GM12891 (cell line): ENCODE measurements around the gene STPG3.

Source experiments
- DNase-seq: peaks from one replicate; pipeline ENCODE4 v3.0.0; 2011; ENCODE audit warnings: low spot score; ENCODE audit not compliant: insufficient read length
- FAIRE-seq: peaks from 2 replicates; lab custom pipeline; 2011; peaks lifted over from hg19 to GRCh38; lab: Jason Lieb, UNC
- PAX5 ChIP-seq: IDR thresholded peaks from 2 replicates; pipeline ENCODE4 v1.6.1; 2011; ENCODE audit warnings: low read length, moderate library complexity, mild to moderate bottlenecking; ENCODE audit not compliant: insufficient read depth, severe bottlenecking
- POLR2A ChIP-seq: IDR thresholded peaks from 2 replicates; pipeline ENCODE4 v1.6.1; 2011; ENCODE audit warnings: low read depth, low read length, control low read depth
- POLR2AphosphoS5 ChIP-seq: IDR thresholded peaks from 2 replicates; pipeline ENCODE4 v1.6.1; 2011; ENCODE audit warnings: low read depth, low read length, control low read depth
- POU2F2 ChIP-seq: IDR thresholded peaks from 2 replicates; pipeline ENCODE4 v1.6.1; 2011; ENCODE audit warnings: low read depth, mild to moderate bottlenecking, control low read depth, low read length, moderate library complexity
- SPI1 ChIP-seq: IDR thresholded peaks from 2 replicates; pipeline ENCODE4 v1.6.1; 2011; ENCODE audit warnings: low read depth, low read length, control low read depth
- TAF1 ChIP-seq: IDR thresholded peaks from 2 replicates; pipeline ENCODE4 v1.6.1; 2011; ENCODE audit warnings: low read depth, low read length, control low read depth

The STPG3 gene

GRCh38 chr9:137214620-137215019 lies 36.5 kb upstream of the STPG3 start:
- TF ChIP-seq POLR2AphosphoS5 (no peak), POLR2A (no peak), PAX5 (no peak), TAF1 (no peak), SPI1 (no peak)
- no peak for FAIRE-seq
- DNase-seq = no peak

- FAIRE-seq = no peak
- TF ChIP-seq TAF1 = no peak
- TF ChIP-seq SPI1 = no peak
Observed at GRCh38 chr9:137215196-137215986, 35.7 kb upstream of the STPG3 start.

GRCh38 chr9:137216188-137216965 lies 34.7 kb upstream of the STPG3 start:
- FAIRE-seq (no peak), DNase-seq (no peak)
- TF ChIP-seq TAF1 (no peak), POLR2A (no peak), POU2F2 (no peak), PAX5 (no peak), POLR2AphosphoS5 (no peak), SPI1 (no peak)

More at GRCh38 chr9:137215196-137215986, 35.7 kb upstream of the STPG3 start:
- DNase-seq = no peak

GRCh38 chr9:137217276-137218211 lies 33.5 kb upstream of the STPG3 start:
- FAIRE-seq = no peak
- no peak for TF ChIP-seq POLR2AphosphoS5
- TF ChIP-seq SPI1 = no peak
- no peak for TF ChIP-seq TAF1
- no peak for TF ChIP-seq PAX5
- no peak for TF ChIP-seq POLR2A
- no peak for TF ChIP-seq POU2F2
- DNase-seq = no peak

DNA sequence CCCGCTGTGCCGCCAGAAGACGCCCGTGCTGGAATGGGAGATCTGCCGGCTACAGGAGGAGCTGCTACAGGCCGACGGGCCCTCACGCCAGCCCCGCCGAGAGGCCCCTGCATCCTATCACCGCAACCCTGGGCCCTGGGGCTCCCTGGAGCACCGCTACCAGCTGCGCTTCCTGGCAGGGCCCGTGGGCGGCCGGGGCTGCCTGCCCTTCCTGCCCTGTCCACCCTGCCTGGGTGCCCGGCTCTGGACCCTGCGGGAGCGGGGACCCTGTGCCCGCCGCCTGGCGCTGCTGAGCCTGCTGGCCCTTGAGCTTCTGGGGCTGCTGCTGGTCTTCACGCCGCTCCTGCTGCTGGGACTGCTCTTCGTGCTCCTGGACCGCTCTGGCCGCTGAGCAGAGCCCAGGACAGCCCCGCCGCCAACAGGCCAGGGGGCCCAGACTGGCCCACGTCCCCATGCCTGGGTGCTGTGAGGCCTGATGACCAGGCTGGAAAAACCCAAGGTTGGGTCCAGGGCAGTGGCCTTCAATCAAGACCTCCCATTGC lies 32.8 kb upstream of the STPG3 start:
- FAIRE-seq = no peak
- TF ChIP-seq POU2F2 (no peak), PAX5 (no peak), TAF1 (no peak), POLR2AphosphoS5 (no peak), SPI1 (no peak), POLR2A (no peak)
- DNase-seq = no peak

DNA sequence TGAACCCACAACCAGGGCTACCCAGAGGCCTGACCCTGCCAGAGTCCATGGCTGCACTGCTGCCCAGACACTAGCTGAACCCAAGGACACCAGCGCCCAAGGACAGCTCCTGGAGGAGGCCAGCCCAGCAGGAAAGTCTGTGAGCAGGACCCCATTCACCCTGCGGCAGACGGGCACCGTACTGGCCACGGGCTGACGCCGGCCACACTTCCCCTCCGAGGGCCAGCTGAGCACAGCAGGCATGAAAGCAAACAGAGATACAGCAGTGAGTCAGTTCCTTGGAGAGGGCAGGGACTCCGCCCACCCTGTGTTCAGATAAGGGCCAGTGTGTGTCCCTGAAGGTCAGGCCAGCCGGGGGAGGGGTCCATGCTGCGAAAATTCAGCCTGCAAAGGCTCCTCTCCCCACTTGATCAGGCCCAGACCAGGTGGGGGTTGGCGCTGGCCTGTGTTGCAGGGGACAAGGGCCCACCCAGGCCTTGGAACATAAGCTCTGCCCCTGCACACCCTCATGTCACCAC lies 32.3 kb upstream of the STPG3 start:
- FAIRE-seq (no peak), DNase-seq (no peak)
- TF ChIP-seq TAF1 (no peak), POU2F2 (no peak), POLR2A (no peak), PAX5 (no peak), SPI1 (no peak), POLR2AphosphoS5 (no peak)

DNA sequence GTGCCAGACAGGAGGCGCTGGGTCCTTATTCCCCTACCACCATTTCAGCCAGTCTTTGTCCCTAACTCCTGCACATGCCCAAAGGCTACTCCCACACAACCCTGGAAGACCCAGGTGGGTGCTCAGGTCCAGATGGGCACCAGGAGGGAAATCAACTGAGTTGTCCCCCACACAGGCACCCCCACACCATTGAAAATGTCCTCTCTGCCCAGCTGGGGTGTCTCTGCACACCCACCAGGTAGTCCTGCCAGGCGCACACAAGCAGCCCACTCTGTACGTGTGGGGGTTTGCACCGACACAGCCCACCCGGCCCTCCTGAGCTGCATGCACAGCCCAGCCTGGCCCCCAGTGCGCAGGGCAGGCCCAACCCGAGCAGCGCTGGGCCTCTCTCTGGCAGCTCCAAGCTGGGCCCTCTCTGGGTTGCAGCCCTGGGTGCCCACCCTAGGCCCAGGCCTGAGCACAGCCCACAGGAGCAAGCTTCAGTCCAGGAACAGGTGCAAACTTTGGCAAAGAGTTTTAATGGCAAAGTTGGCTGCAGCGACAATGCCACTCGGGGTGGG lies 31.2 kb upstream of the STPG3 start:
- no peak for TF ChIP-seq TAF1
- no peak for TF ChIP-seq PAX5
- TF ChIP-seq POLR2A = no peak
- no peak for TF ChIP-seq POU2F2
- no peak for TF ChIP-seq POLR2AphosphoS5
- no peak for TF ChIP-seq SPI1
- FAIRE-seq = no peak
- no peak for DNase-seq

GRCh38 chr9:137220317-137221094 lies 30.6 kb upstream of the STPG3 start:
- DNase-seq (no peak), FAIRE-seq (no peak)
- TF ChIP-seq POLR2A = no peak
- no peak for TF ChIP-seq TAF1
- no peak for TF ChIP-seq POU2F2
- TF ChIP-seq POLR2AphosphoS5 = no peak
- no peak for TF ChIP-seq SPI1
- TF ChIP-seq PAX5 = no peak
